ENCODE results near the gene CYP27C1. TPM values are rescaled to one million over a fixed set of nuclear protein-coding genes. Genes with fewer than 3 reads are reported as not detected.
"Not testable (repeated sequence)": the region's sequence is repeated elsewhere in the genome, so short reads cannot be mapped to it uniquely, and the experiment has no call there.

The CYP27C1 gene, protein sequence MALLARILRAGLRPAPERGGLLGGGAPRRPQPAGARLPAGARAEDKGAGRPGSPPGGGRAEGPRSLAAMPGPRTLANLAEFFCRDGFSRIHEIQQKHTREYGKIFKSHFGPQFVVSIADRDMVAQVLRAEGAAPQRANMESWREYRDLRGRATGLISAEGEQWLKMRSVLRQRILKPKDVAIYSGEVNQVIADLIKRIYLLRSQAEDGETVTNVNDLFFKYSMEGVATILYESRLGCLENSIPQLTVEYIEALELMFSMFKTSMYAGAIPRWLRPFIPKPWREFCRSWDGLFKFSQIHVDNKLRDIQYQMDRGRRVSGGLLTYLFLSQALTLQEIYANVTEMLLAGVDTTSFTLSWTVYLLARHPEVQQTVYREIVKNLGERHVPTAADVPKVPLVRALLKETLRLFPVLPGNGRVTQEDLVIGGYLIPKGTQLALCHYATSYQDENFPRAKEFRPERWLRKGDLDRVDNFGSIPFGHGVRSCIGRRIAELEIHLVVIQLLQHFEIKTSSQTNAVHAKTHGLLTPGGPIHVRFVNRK
- polyA plus RNA-seq (ENCODE audit: insufficient read length): 5.7 TPM

GRCh38 chr2:127220102-127220767, at the start of gene CYP27C1:
Gene CYP27C1 (minus strand): TSS chr2:127220299. CDS start chr2:127220270, 29 bp downstream.
- DNase-seq: peak; percentile 49

- peak; percentile 32 for DNase-seq
Observed at GRCh38 chr2:127261804-127262406, 41.8 kb upstream of the CYP27C1 start.

- DNase-seq: no peak
Observed at GRCh38 chr2:127259355-127259754, 39.3 kb upstream of the CYP27C1 start.

DNA sequence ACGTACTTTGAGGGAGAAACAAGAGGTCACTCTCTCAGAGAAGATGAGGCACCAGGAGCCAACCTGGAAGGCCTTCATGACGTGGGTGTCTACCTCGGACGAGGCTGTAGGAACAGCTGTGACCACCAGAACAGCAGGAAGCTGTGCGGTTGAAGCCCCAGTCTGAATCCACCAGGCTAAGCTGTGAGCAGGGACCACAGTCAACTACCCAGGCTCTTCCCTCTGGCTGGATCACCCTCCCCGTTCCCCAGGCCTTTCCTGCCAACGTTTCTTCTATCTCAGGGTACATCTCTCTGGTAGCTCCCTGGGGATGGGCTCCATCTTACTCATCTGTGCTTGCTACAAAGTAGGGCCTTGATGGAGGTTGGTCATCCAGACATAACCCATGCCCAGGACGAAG, 36.8 kb upstream of the CYP27C1 start:
- DNase-seq: no peak

DNA sequence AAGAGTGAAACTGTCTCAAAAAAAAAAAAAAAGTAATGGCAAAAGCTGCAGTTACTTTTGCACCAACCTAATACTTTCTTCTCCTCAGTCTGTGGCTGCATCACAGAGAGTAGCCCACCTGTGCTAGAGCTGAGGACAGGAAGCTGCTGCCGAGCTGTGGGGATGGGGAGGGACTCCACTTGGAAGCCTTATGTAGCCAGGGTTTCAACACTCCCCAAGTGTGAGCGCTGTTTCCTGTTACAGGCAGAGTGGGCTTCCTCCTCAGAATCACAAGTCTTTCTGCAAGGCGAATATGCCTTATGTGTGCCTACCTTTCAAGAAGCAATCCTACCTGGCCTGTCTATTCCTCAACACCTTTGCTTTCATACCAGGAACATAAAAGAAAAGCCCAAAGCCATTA, 36.3 kb upstream of the CYP27C1 start:
- DNase-seq: no peak

DNA sequence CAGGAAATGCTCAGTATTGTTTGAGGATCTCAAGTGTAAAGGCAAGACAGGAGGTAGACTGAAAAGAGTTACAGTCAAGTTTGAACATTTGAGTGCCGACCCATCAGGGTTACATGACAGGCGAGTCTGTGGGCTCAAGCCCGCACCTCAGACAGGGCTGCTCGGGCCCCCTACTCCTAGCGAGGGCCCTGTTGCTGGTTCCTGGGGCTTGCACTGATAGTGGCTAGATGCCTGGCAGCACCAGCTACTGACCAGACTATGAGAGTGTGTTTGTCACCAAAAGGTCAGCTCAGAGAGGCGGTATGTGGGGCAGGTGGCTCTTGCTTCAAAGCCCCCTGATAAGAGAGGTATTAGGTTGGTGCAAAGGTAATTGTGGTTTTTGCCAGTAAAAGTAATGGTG, 35.6 kb upstream of the CYP27C1 start:
- DNase-seq: no peak

DNA sequence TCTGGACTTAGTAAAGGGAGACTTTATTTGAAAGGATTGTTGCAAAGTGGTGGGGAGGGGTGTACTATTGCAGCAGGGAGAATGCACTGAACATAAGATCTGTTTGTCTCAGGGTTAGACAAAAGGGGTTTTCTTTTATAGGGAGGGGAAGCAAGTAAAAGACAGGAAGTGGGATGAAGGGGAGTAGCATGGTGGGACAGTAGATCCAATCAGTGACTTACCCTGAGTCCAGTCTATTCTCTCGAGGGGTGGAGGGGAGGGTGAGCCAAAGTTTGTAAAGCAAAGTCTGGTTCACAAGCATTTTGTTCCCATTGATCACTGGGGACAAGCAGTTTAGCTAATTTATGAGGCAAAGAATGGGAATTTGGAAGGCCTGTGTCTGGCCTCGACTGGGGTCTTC, 35.0 kb upstream of the CYP27C1 start:
- DNase-seq: peak; percentile 42

DNA sequence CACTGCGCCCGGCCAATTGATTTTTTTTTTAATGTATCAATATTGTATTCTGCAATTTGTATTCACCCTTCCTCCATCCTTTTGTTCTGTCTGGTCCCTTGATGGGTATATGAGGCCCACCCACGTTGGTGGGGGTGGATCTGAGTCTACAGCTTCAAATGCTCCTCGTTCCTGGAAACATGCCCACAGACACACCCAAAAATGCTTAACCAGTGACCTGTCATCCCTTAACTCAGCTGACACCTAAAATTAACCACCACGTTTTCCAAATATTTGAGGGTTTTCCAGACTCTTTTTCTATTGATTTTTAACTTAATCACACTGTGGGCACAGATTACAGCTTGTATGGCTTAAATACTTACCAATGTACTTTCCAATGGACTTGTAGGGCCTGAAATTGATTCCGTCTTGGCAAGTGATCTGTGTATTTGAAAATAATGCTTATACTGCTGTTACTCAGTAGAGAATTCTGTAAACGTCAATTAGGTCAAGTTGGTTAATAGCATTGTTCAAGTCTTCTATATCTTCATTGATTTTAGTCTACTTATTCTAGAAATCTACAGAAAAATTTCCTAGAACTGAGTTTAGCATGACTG, 34.4 kb upstream of the CYP27C1 start:
- DNase-seq: no peak

- not testable (repeated sequence) for DNase-seq
Observed at GRCh38 chr2:127241184-127241583, 21.1 kb upstream of the CYP27C1 start.

- no peak for DNase-seq
Observed at GRCh38 chr2:127239395-127239794, 19.3 kb upstream of the CYP27C1 start.

- not testable (repeated sequence) for DNase-seq
Observed at GRCh38 chr2:127237768-127238167, 17.7 kb upstream of the CYP27C1 start.

DNA sequence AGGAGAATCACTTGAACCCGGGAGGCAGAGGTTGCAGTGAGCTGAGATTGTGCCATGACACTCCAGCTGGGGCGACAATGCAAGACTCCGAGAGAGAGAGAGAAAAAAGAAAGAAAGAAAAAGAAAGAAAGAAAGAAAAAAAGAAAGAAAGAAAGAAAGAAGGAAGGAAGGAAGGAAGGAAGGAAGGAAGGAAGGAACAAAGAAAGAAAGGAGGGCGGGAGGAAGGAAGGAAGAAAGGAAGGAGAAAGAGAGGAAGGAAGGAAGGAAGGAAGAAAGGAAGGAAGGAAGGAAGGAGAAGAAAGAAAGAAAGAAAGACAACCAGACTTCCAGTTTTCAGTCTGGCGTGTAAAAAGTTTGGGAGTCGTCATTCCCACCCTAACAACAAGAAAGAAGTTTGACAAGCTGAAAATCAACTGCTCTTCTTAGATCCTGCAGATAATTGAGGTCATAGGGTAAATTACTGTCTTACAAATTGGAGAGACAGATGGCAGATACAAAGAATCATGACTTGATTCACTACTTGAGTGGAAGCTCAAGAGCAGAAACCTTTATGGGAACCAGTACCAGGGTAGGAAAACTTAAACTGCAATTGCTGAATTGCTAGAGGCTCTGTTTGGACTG, 15.1 kb upstream of the CYP27C1 start:
- no peak for DNase-seq

GRCh38 chr2:127233710-127234109, 13.6 kb upstream of the CYP27C1 start:
- no peak for DNase-seq

DNA sequence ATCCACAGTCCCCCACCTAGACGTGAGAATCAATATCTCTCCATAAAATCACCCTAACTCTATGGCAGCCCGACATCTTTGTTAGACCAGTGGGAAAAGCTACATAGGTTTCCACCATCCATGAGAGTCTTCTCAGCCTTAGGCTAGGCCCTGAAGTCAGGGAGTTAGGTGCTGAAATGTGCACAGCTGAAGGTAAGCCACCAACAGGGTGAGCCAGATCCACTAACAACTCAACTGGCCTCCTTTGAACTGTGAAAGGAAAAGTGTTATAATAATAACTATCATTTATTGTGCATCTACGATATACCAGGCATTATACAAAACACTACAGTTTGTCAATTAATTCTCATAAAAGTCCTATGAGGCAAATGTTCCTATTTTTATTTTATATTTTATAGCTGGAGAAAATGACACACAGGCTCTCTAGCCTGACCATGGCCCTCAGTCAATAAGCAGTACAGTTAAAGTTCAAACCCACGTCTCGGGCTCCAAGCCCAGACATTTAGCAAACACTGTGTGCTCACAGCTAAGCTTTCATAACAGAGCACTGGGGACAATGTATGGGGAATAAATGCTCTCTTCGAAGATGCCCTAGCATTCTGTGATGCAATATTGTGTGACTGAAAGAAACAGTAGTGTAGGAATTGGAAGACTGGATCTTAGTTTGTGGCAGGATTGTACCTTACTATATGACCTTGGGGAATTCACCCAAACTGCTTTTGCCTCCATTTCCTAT, 11.2 kb upstream of the CYP27C1 start:
- peak; percentile 58 for DNase-seq

- DNase-seq: no peak
Observed at GRCh38 chr2:127229555-127229954, 9.5 kb upstream of the CYP27C1 start.

DNA sequence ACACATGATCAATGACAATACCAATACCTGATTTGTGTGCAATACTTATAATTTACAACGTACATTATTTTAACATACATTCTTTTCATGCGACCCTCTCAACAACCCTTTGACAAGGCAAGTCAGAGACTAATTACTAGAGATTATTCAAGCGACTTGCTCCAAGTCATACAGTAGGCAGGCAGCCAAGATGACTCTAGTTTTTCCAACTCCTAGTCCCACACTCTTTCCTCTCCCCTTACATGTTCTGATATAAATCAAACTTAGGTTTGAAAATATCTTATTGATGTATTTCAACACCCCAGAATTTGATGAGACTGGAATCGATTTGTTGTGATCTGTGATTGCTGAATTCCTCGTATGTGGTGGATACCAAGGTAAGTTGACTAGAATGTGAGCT, 8.0 kb upstream of the CYP27C1 start:
- DNase-seq: peak; percentile 25

DNA sequence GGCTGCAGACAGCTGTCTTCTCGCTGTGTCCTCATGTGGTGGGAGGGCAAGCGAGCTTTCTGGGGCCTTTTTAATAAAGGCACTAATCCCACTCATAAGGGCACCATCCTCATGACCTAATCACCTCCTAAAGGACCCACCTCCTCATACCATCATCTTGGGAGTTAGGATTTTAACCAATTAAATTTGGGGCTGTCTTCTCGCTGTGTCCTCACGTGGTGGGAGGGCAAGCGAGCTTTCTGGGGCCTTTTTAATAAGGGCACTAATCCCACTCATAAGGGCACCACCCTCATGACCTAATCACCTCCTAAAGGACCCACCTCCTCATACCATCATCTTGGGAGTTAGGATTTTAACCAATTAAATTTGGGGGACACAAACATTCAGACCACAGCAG, 7.2 kb upstream of the CYP27C1 start:
- not testable (repeated sequence) for DNase-seq

GRCh38 chr2:127226520-127227263, 6.6 kb upstream of the CYP27C1 start:
- DNase-seq: no peak

DNA sequence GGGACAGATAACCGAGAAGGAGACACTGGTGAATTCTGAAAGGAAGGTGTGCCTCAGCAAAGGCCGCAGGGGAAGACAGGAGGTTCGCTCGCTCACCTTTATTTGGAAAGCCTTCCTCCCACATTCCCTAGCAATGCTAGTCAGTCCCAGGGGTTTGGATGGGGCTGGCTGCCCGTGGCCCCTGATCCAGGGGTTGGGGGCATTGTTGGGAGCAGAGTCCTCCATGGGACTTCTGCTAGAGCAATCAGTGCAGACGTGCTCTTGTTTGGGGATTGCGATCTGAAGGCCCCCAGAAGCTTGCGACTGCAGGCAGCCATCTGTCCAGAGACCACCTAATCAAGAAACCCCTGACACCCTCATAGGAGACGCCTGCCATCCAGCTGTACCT, 6.0 kb upstream of the CYP27C1 start:
- no peak for DNase-seq

- no peak for DNase-seq
Observed at GRCh38 chr2:127225186-127225960, 5.3 kb upstream of the CYP27C1 start.
